Activated CD4-positive, alpha-beta T cell treated with anti-CD3 and anti-CD28 coated beads for 36 hours (primary cell): ENCODE data around the gene KCNAB3. TPM values are rescaled to one million over a fixed set of nuclear protein-coding genes. Genes with fewer than 3 reads are reported as not detected.

ENCODE experiments used
- ATAC-seq: fragments of 200-7000 bp; cut with Tn5 transposase; one replicate; pipeline ENCODE4 v1.10.0; 2021; ENCODE audit warnings: mild to moderate bottlenecking, moderate library complexity
- CTCF ChIA-PET: fragments of 350-600 bp; sonication (Branson Sonifier 250); formaldehyde crosslinking; loops from one replicate; lab custom pipeline; 2021; ENCODE audit warnings: antibody characterized with exemption; lab: Charles Lee
- POLR2A ChIA-PET: fragments of 350-600 bp; sonication (Branson Sonifier 250); formaldehyde crosslinking; loops from one replicate; lab custom pipeline; 2021; ENCODE audit warnings: antibody characterized with exemption, inconsistent platforms; lab: Charles Lee
- DNase-seq: peaks from one replicate; pipeline ENCODE4 v3.0.0-alpha.2; 2020
- H3K27ac Mint-ChIP-seq: one replicate; pipeline ENCODE4 v1.8.0; 2021; ENCODE audit warnings: mixed read lengths
- H3K27me3 Mint-ChIP-seq: one replicate; pipeline ENCODE4 v1.8.0; 2021; ENCODE audit warnings: mixed read lengths
- H3K36me3 Mint-ChIP-seq: one replicate; pipeline ENCODE4 v1.8.0; 2021; ENCODE audit warnings: low read depth, mixed read lengths
- H3K4me1 Mint-ChIP-seq: one replicate; pipeline ENCODE4 v1.8.0; 2021; ENCODE audit warnings: mixed read lengths
- H3K4me3 Mint-ChIP-seq: one replicate; pipeline ENCODE4 v1.8.0; 2021; ENCODE audit warnings: mild to moderate bottlenecking, moderate library complexity, mixed read lengths
- H3K9me3 Mint-ChIP-seq: one replicate; pipeline ENCODE4 v1.8.0; 2021; ENCODE audit warnings: low read depth, mixed read lengths
- intact Hi-C, 2 experiments: fragments of 100-400 bp; cut with DNase I in 1 of 2; cut with micrococcal nuclease in 1 of 2; formaldehyde crosslinking; loops; one replicate each; pipeline versions ENCODE4 v1.14.2 to v1.15.1; 2022 to 2024; cut with DNase I, micrococcal nuclease
- total RNA-seq, 2 experiments: library from RNA; stranded (reverse); gene quantifications; one replicate each; pipeline ENCODE4 v1.2.3, GENCODE V29; 2021

KCNAB3 gene
- 1 to 10 TPM; 6.6 to 8.3 TPM for total RNA-seq

DNA sequence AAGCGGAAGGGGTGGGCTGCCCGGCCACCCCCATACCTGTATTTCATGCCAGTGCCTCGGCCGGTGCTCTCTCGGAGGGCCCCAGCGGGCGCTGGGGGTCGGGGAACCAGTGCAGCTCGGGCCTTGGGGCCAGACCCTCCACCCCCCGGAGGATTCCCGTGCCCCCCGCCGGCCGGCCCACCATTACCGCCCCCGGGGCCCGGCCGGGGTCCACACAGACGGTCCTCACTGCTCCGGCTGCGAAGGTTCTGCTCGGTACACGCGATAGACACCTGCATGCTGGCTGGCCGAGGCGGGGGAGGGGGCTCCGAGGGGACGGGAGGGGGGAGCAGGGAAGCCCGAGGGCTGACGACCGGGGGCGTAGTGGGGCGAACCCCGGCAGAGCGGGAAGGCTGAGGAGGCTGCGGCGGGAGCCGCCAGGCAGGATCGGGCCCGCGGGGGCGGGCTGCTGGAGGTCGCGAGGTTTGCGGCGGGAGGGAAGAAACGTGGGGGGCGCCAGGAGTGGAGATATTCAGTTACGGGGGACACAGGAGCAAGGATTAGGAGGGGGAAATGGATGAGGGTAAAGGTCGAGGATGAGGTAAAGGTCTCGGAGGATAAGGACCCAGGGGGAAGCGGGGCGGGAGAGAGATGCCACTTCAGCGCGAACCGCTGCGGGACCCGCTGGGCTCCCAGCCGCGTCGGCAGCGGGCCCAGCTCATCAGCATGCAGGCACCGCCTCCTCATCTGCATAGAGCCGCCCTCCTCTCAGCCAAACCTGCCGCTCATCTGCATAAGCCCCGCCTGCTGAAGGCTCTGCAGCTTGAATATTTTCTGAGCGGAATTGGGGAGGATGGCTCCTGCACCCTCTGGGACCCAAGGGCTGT, at the start of gene KCNAB3:
TSS of gene KCNAB3 (minus strand) at position 699 of the 866 bp plus-strand sequence. CDS start at position 278, 421 bp downstream.
- Mint-ChIP-seq H3K27me3 (no peaks in the 10 kb centered on the region), H3K27ac (peak within 1 kb of the TSS; percentile 20), H3K9me3 (no peaks in the 10 kb centered on the region), H3K4me3 (peak within 1 kb of the TSS; percentile 95), H3K36me3 (peaks cover 16% of the 10 kb centered on the region), H3K4me1 (peaks cover 33% of the 10 kb centered on the region)
- intact Hi-C loops: loop anchor here in 1 of 2 experiments (5.0 kb wide), 4 partner anchors 223 to 677 kb away; partner anchors contain the start of genes CTDNEP1, ELP5, KRABD2 and MPDU1
- ChIA-PET POLR2A (no interaction called here), CTCF (interaction anchor here (0.5 to 6.0 kb wide), 3 partner anchors 15 to 84 kb away, joined by 3 to 58 read pairs (median 4); partner anchors contain the start of gene RNF227)
- ATAC-seq (peak; percentile 21), DNase-seq (peak; percentile 76)

DNA sequence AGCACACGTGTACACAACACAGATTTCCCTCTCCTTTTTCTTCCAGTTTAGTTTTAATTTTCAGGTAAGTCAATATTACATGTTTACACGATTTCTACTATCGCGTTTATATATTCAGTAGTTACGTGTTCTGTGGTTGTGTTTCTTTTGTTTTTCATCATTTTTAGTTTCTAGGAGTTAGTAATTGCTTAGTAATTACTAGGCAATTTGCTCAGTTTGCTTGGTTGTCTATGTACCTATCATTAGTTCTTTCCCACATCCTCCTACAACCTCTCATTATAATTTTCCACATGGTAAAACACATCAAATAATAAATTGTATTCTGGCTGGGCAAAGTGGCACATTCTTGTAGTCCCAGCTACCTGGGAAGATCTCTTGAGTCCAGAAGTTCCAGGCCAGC, 48.1 kb upstream of the KCNAB3 start:
- peaks cover 15% of the 10 kb centered on the region for H3K9me3 Mint-ChIP-seq
- intact Hi-C loops: no loop called here
- H3K4me1 Mint-ChIP-seq: peaks cover 3% of the 10 kb centered on the region
- ATAC-seq: no peak
- ChIA-PET POLR2A (no interaction called here), CTCF (interaction anchor here (0.5 to 1.1 kb wide), 2 partner anchors 19 to 80 kb away, joined by 3 read pairs; no protein-coding TSS in a partner anchor)
- DNase-seq: no peak
- H3K4me3 Mint-ChIP-seq: no peak overlapping the region
- no peak overlapping the region for H3K27ac Mint-ChIP-seq
- peaks cover 9% of the 10 kb centered on the region for H3K27me3 Mint-ChIP-seq
- no peaks in the 10 kb centered on the region for H3K36me3 Mint-ChIP-seq

DNA sequence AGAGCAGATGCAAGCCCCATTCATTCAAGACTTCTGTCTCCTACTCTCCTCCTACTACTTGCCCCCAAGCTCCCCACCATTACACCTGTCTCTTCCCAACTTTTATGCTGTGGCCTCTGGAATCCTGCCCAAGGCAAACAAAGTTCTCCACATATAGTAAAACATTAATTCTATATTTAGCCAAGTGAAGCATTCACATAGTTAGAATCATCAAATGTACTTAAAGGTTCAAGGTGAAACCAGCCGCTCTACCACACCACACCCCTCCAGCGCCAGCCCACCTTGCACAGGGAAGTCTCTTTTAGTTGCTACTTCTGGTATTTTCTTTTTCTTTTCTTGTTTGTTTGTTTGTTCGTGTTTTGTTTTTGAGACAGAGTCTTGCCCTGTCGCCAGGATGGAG, 47.4 kb upstream of the KCNAB3 start:
- DNase-seq: no peak
- POLR2A ChIA-PET: no interaction called here
- Mint-ChIP-seq H3K27ac (no peak overlapping the region), H3K27me3 (peaks cover 9% of the 10 kb centered on the region), H3K4me3 (no peak overlapping the region), H3K9me3 (peaks cover 15% of the 10 kb centered on the region), H3K4me1 (peaks cover 3% of the 10 kb centered on the region), H3K36me3 (no peaks in the 10 kb centered on the region)
- CTCF ChIA-PET: no interaction called here
- ATAC-seq: no peak
- intact Hi-C loops: no loop called here

DNA sequence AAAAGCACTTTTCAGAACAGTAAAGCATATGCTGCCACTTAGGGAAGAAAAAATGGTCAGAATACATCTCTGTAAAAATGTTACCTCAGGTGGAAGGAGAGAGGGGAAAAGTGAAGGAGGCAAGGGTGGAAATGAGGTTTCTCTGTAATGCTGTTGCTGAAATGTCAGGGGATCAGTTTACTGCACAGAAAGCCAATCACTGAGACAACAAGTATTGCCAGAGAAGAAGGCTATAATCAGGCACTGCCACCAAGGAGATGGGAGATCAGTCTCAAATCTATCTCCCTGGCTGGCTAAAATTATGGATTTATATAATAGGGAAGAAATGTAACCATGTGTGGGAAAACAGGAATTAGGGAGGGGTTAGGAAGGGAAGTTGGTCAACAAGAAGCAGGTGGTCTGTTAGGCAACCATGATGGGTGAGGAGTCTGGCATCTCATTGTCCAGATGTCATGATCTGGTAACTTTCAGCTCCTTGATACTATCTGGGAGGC, 45.0 kb upstream of the KCNAB3 start:
- H3K9me3 Mint-ChIP-seq: peaks cover 15% of the 10 kb centered on the region
- H3K36me3 Mint-ChIP-seq: no peaks in the 10 kb centered on the region
- ATAC-seq (no peak), DNase-seq (no peak)
- H3K27ac Mint-ChIP-seq: no peak overlapping the region
- H3K27me3 Mint-ChIP-seq: peaks cover 8% of the 10 kb centered on the region
- intact Hi-C loops: no loop called here
- CTCF ChIA-PET: interaction anchor here (0.6 to 1.5 kb wide), 4 partner anchors 9 to 57 kb away, joined by 3 to 4 read pairs (median 3); no protein-coding TSS in a partner anchor
- POLR2A ChIA-PET: no interaction called here
- no peak overlapping the region for H3K4me3 Mint-ChIP-seq
- peaks cover 3% of the 10 kb centered on the region for H3K4me1 Mint-ChIP-seq

DNA sequence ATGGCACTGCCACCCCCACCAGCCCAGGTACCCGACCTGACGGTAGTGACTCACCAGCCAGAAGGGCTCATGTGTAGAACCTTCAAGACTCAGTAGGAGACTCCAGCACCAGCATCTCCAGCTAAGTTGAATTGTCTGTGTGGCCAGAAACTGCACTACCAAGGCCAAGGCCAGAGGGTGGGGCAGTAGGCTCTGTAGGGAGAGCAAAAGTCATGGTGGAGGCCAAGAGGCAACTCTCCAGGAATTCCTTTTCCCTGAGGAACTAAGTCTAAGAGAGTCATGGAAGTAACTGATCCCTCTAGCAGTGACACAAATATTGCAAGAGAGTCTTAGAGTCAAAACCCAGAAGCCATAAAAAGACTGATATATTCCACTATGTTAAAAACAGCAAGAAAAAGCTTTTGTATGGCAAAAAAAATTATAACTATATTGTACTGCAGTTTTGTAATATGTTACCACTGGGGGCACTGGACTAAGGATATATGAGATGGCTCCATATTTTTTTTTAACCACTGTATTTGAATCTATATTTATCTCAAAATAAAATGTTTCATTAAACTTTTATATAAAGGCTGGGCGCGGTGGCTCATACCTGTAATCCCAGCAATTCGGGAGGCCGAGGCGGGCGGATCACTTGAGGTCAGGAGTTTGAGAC, 42.6 kb upstream of the KCNAB3 start:
- Mint-ChIP-seq H3K4me3 (no peak overlapping the region), H3K27ac (no peak overlapping the region), H3K27me3 (peaks cover 5% of the 10 kb centered on the region), H3K4me1 (no peaks in the 10 kb centered on the region), H3K9me3 (peaks cover 15% of the 10 kb centered on the region), H3K36me3 (no peaks in the 10 kb centered on the region)
- CTCF ChIA-PET: interaction anchor here (0.7 to 2.6 kb wide), 7 partner anchors 11 to 107 kb away, joined by 3 to 12 read pairs (median 3); no protein-coding TSS in a partner anchor
- no peak for ATAC-seq
- intact Hi-C loops: no loop called here
- DNase-seq: no peak
- POLR2A ChIA-PET: interaction anchor here (0.6 to 0.7 kb wide), 2 partner anchors 24 to 237 kb away, joined by 3 to 4 read pairs; no protein-coding TSS in a partner anchor

DNA sequence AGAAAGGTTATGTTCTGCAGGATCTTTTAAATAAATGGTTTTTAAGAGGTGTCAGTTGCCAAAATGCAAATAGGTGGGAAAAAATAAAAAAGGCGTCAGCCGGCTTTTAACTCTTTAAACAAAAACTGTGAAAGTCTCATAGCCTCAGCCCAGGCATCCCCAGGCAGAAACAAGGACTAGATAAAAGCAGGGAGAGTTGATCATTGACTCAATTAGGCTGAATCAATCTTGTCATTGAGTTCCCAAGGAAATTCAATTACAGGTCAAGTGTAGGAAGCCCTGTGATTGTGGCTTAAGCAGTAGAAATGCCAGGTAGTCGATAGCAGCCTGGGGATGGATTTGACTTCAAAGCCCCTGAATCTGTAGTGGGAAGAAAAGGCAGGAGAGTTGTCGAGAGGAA, 42.0 kb upstream of the KCNAB3 start:
- Mint-ChIP-seq H3K4me1 (no peaks in the 10 kb centered on the region), H3K4me3 (no peak overlapping the region), H3K27ac (no peak overlapping the region), H3K36me3 (no peaks in the 10 kb centered on the region), H3K27me3 (peaks cover 5% of the 10 kb centered on the region), H3K9me3 (peaks cover 15% of the 10 kb centered on the region)
- CTCF ChIA-PET: interaction anchor here (0.6 to 2.6 kb wide), 7 partner anchors 11 to 147 kb away, joined by 3 to 12 read pairs (median 3); no protein-coding TSS in a partner anchor
- DNase-seq (no peak), ATAC-seq (no peak)
- POLR2A ChIA-PET: no interaction called here
- intact Hi-C loops: no loop called here

DNA sequence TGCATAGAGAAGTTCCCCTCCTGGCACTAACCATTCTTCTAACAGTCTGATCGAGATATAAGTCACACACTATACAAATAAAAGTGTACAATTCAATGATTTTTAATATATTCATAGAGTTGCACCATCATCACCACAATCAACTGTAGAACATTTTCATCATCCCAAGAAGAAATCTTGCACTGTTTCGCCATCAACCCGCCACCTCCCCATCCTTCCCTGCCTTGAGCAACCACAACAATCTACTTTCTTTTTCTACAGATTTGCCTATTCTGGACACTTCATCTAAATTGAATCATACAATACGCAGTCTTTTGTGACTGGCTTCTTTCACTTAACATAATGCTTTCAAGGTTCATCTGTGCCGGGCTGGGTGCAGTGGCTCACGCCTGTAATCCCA, 39.8 kb upstream of the KCNAB3 start:
- Mint-ChIP-seq H3K9me3 (peaks cover 3% of the 10 kb centered on the region), H3K27ac (no peak overlapping the region), H3K4me3 (no peak overlapping the region), H3K4me1 (no peaks in the 10 kb centered on the region), H3K36me3 (no peaks in the 10 kb centered on the region), H3K27me3 (peaks cover 2% of the 10 kb centered on the region)
- no peak for DNase-seq
- ChIA-PET POLR2A (no interaction called here), CTCF (no interaction called here)
- ATAC-seq: no peak
- intact Hi-C loops: no loop called here

DNA sequence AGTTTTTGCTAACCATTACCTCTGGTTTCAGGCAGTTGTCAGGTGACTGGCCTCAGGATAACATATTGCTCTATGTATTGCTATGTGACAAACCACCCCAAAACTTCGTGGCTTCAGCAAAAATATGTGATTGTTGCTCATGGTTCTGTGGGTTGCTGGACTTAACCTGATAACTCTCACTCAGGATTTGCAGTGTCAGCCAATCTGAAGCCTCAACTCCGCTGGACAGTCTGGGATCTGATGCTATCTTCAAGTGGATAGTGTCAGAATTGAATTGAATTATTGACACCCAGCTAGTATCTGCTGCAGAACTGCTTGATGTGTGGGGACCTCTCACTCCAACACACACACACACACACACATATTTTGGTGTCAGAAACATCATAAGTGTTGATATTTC, 38.1 kb upstream of the KCNAB3 start:
- Mint-ChIP-seq H3K27me3 (peaks cover 2% of the 10 kb centered on the region), H3K9me3 (no peaks in the 10 kb centered on the region), H3K36me3 (no peaks in the 10 kb centered on the region), H3K27ac (no peak overlapping the region), H3K4me1 (no peaks in the 10 kb centered on the region), H3K4me3 (no peak overlapping the region)
- POLR2A ChIA-PET: no interaction called here
- DNase-seq (no peak), ATAC-seq (no peak)
- CTCF ChIA-PET: no interaction called here
- intact Hi-C loops: no loop called here

DNA sequence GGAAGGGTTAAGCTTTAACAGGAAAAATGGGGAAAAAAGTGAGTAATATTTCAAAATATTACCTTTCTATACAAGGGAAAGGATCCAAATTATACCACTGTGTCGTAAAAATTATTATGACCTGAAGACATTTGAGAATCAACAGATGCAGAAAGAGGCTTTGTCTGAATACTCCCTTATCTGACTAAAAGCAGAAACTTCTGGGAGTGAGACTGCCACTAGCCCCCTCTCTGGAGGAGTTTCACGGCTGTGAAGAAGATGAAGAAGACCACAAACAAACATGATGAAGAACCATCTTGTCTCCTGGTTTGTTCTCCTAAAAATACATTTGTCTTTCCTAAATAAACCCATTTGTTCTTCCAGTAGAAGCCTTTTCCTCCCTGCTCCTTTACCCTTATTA, 31.8 kb upstream of the KCNAB3 start:
- no peak for DNase-seq
- H3K4me3 Mint-ChIP-seq: no peak overlapping the region
- no peaks in the 10 kb centered on the region for H3K36me3 Mint-ChIP-seq
- POLR2A ChIA-PET: no interaction called here
- CTCF ChIA-PET: interaction anchor here (0.7 to 1.8 kb wide), 3 partner anchors 10 to 229 kb away, joined by 3 to 5 read pairs (median 3); no protein-coding TSS in a partner anchor
- H3K4me1 Mint-ChIP-seq: no peaks in the 10 kb centered on the region
- intact Hi-C loops: no loop called here
- no peaks in the 10 kb centered on the region for H3K9me3 Mint-ChIP-seq
- ATAC-seq: no peak
- H3K27me3 Mint-ChIP-seq: peaks cover 4% of the 10 kb centered on the region
- H3K27ac Mint-ChIP-seq: no peak overlapping the region

DNA sequence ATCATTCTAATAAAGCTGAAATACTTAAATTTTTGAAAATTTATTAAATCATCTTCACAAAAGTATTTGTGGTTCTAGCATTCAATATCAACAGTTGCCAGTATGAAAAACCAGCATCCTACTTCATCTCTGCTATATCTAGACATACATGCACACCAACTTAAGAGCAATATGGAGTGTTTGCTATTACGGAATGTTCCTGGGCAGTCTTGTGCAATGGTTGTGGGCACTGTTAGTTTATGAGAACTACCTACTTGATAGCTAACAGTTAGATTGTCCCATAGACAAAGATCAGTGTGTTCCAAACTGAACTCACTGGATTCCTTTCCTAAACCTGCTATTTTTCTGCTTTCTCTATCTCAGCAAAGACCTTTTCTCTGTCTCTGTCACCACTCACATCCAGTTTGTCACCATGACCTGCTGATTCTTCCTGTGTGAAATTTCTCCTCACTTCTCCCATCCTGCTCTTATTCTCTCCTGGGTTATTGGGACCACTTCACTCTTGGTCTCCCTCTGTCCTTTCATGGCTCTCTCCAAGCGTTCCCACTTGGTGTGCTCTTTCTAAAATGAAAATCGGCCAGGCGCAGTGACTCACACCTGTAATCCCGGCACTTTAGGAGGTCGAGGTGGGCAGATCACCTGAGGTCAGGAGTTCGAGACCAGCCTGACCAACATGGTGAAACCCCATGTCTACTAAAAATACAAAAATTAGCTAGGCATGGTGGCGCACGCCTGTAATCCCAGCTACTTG, 30.0 kb upstream of the KCNAB3 start:
- no peak for DNase-seq
- H3K27ac Mint-ChIP-seq: no peak overlapping the region
- CTCF ChIA-PET: interaction anchor here (0.6 to 1.4 kb wide), 3 partner anchors 21 to 159 kb away, joined by 3 to 5 read pairs (median 3); no protein-coding TSS in a partner anchor
- H3K4me3 Mint-ChIP-seq: no peak overlapping the region
- H3K36me3 Mint-ChIP-seq: no peaks in the 10 kb centered on the region
- H3K9me3 Mint-ChIP-seq: no peaks in the 10 kb centered on the region
- POLR2A ChIA-PET: no interaction called here
- ATAC-seq: no peak
- intact Hi-C loops: no loop called here
- H3K27me3 Mint-ChIP-seq: peaks cover 4% of the 10 kb centered on the region
- no peaks in the 10 kb centered on the region for H3K4me1 Mint-ChIP-seq
